ENCODE measurements around the gene RAPGEF1. TPM values are rescaled to one million over a fixed set of nuclear protein-coding genes. Genes with fewer than 3 reads are reported as not detected.

RAPGEF1 gene
- polyA plus RNA-seq, 2 of the 4 experiments (the other 2 are of a cell fraction) = 21.6 to 27.7 TPM

DNA sequence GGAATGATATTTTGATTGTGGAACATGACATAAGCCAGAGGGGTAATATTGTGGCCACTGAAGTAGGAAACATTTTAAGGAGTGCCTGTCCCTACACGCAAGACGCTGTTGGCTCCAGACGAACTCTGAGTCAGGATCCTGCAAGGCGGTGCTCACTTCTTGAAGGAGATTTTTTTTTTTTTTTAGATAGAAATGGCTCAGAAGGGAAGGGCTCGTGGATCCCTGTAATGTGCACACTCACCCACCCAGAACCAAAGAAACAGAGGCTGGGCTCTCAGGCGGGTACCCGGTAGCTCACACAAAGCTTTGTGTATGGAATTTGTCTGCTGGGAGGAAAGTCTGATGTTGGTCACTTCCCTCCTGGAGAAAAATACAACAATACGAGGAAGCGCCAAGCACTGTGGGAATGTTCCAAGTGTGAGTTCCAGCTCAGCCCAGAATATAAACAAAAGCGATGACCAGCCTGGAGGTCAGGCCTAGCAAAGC lies 25.7 kb downstream of the RAPGEF1 start (continued):
- TF ChIP-seq, protein P1, sequence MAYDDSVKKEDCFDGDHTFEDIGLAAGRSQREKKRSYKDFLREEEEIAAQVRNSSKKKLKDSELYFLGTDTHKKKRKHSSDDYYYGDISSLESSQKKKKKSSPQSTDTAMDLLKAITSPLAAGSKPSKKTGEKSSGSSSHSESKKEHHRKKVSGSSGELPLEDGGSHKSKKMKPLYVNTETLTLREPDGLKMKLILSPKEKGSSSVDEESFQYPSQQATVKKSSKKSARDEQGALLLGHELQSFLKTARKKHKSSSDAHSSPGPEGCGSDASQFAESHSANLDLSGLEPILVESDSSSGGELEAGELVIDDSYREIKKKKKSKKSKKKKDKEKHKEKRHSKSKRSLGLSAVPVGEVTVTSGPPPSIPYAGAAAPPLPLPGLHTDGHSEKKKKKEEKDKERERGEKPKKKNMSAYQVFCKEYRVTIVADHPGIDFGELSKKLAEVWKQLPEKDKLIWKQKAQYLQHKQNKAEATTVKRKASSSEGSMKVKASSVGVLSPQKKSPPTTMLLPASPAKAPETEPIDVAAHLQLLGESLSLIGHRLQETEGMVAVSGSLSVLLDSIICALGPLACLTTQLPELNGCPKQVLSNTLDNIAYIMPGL (CRISPR knock-in tag; IDR thresholded peaks at IDR 0.05; ENCODE audit: borderline replicate concordance) = no peak
- no peak for TF ChIP-seq KDM5A (IDR thresholded peaks at IDR 0.05)

- POLR2A ChIA-PET = no interaction called here
- 90% methylated on average over 8 of the region's 8 CpGs for WGBS (ENCODE audit: missing lambda C conversion rate)
- peak overlapping the region in 1 of 2 experiments; percentile 28; a peak in 1 of 6 replicates for H3K27ac ChIP-seq
Observed at GRCh38 chr9:131713016-131713415, 26.9 kb downstream of the RAPGEF1 start.

More at GRCh38 chr9:131713016-131713415, 26.9 kb downstream of the RAPGEF1 start:
- no peak for FAIRE-seq
- ATAC-seq = no peak
- H3K4me2 ChIP-seq = no peak overlapping the region
- no peaks in the 10 kb centered on the region for H3K9me3 ChIP-seq
- CTCF ChIA-PET = interaction anchor here (0.6 to 7.3 kb wide), 5 partner anchors 11 to 122 kb away, joined by 3 to 53 read pairs (median 4); partner anchors contain the start of gene RAPGEF1
- H3K4me3 ChIP-seq = no peak overlapping the region
- DNase-seq (ENCODE audit: low read depth in 1 of 2, low spot score in 1 of 2) = no peak
- no peak for TF ChIP-seq MYC (IDR thresholded peaks at IDR 0.05; ENCODE audit: borderline replicate concordance, low read length)
- TF ChIP-seq RAD21 (conservative IDR thresholded peaks at IDR 0.05 in 1 of 2, IDR thresholded peaks at IDR 0.05 in 1 of 2) = no peak
- no peak for TF ChIP-seq HOXB13 (CRISPR knock-in tag; IDR thresholded peaks at IDR 0.05; ENCODE audit: low read depth)
- TF ChIP-seq, protein P2, sequence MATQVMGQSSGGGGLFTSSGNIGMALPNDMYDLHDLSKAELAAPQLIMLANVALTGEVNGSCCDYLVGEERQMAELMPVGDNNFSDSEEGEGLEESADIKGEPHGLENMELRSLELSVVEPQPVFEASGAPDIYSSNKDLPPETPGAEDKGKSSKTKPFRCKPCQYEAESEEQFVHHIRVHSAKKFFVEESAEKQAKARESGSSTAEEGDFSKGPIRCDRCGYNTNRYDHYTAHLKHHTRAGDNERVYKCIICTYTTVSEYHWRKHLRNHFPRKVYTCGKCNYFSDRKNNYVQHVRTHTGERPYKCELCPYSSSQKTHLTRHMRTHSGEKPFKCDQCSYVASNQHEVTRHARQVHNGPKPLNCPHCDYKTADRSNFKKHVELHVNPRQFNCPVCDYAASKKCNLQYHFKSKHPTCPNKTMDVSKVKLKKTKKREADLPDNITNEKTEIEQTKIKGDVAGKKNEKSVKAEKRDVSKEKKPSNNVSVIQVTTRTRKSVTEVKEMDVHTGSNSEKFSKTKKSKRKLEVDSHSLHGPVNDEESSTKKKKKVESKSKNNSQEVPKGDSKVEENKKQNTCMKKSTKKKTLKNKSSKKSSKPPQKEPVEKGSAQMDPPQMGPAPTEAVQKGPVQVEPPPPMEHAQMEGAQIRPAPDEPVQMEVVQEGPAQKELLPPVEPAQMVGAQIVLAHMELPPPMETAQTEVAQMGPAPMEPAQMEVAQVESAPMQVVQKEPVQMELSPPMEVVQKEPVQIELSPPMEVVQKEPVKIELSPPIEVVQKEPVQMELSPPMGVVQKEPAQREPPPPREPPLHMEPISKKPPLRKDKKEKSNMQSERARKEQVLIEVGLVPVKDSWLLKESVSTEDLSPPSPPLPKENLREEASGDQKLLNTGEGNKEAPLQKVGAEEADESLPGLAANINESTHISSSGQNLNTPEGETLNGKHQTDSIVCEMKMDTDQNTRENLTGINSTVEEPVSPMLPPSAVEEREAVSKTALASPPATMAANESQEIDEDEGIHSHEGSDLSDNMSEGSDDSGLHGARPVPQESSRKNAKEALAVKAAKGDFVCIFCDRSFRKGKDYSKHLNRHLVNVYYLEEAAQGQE (IDR thresholded peaks at IDR 0.05) = no peak
- no peak for TF ChIP-seq E2F6 (IDR thresholded peaks at IDR 0.05; ENCODE audit: borderline replicate concordance, low read depth)
- no peak for TF ChIP-seq BCL3 (IDR thresholded peaks at IDR 0.05)
- no peak for TF ChIP-seq PHF8 (IDR thresholded peaks at IDR 0.05; ENCODE audit: borderline replicate concordance, low read depth)
- no peak for TF ChIP-seq RFX5 (IDR thresholded peaks at IDR 0.05)
- TF ChIP-seq BHLHE40 (IDR thresholded peaks at IDR 0.05; ENCODE audit: low read depth, low read length) = no peak
- TF ChIP-seq RCOR1 (IDR thresholded peaks at IDR 0.05; ENCODE audit: low read depth, low read length) = no peak
- TF ChIP-seq EP300 (IDR thresholded peaks at IDR 0.05) = no peak
- TF ChIP-seq, protein P3, sequence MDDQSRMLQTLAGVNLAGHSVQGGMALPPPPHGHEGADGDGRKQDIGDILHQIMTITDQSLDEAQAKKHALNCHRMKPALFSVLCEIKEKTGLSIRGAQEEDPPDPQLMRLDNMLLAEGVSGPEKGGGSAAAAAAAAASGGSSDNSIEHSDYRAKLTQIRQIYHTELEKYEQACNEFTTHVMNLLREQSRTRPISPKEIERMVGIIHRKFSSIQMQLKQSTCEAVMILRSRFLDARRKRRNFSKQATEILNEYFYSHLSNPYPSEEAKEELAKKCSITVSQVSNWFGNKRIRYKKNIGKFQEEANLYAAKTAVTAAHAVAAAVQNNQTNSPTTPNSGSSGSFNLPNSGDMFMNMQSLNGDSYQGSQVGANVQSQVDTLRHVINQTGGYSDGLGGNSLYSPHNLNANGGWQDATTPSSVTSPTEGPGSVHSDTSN (IDR thresholded peaks at IDR 0.05) = no peak
- TF ChIP-seq HOXA7 (CRISPR knock-in tag; IDR thresholded peaks at IDR 0.05) = no peak
- no peak for TF ChIP-seq CHD2 (IDR thresholded peaks at IDR 0.05; ENCODE audit: low read length, partially characterized antibody)
- no peak for TF ChIP-seq EHMT2 (IDR thresholded peaks at IDR 0.05; ENCODE audit: low read depth)
- no peak for TF ChIP-seq SMC3 (IDR thresholded peaks at IDR 0.05)
- TF ChIP-seq, protein P4, sequence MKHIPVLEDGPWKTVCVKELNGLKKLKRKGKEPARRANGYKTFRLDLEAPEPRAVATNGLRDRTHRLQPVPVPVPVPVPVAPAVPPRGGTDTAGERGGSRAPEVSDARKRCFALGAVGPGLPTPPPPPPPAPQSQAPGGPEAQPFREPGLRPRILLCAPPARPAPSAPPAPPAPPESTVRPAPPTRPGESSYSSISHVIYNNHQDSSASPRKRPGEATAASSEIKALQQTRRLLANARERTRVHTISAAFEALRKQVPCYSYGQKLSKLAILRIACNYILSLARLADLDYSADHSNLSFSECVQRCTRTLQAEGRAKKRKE (CRISPR knock-in tag; IDR thresholded peaks at IDR 0.05; ENCODE audit: low read depth) = no peak
- TF ChIP-seq RNF2 (IDR thresholded peaks at IDR 0.05; ENCODE audit: borderline replicate concordance, low read depth) = no peak
- H3K4me1 ChIP-seq = peaks cover 46% of the 10 kb centered on the region
